Measurements from ENCODE around the gene ABCB8.

ABCB8 gene

GRCh38 chr7:151028131-151028947 lies at the start of gene ABCB8:
Gene ABCB8, plus strand, starts transcription at chr7:151028450. Its CDS starts 66 bp downstream, at chr7:151028516.
- peak; percentile 99 for DNase-seq (ENCODE audit: low spot score)
- peak; percentile 9 for TF ChIP-seq CTCF (IDR thresholded peaks at IDR 0.05; ENCODE audit: extremely low read depth, missing control alignments)

GRCh38 chr7:150979713-150980390 lies 48.4 kb upstream of the ABCB8 start:
- DNase-seq (ENCODE audit: low spot score), result no peak
- no peak for TF ChIP-seq CTCF (IDR thresholded peaks at IDR 0.05; ENCODE audit: extremely low read depth, missing control alignments)

GRCh38 chr7:150980663-150981062 lies 47.6 kb upstream of the ABCB8 start:
- TF ChIP-seq CTCF (IDR thresholded peaks at IDR 0.05; ENCODE audit: extremely low read depth, missing control alignments), result no peak
- DNase-seq (ENCODE audit: low spot score), result no peak

- DNase-seq (ENCODE audit: low spot score), result no peak
- no peak for TF ChIP-seq CTCF (IDR thresholded peaks at IDR 0.05; ENCODE audit: extremely low read depth, missing control alignments)
These were observed 46.6 kb upstream of the ABCB8 start for GRCh38 chr7:150981644-150982043.

DNA sequence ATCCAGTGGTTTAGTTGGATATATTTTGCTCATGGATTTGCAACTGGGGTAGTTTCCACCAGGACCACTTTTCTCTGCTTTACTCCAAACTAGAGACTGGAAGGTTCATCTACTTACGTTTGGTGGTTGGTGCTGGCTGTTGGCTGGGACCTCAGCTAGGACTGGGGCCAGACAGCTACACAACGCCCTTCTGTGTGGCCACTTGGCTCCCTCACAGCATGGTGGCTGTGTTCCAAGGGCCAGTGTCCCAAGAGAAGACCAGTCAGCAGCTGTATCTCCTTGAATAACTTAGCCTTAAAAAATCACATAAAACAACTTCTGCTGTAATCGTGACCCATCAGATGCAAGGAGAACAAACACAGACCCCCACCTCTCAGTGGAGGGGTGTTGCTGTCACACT lies 45.9 kb upstream of the ABCB8 start:
- DNase-seq (ENCODE audit: low spot score), result no peak
- TF ChIP-seq CTCF (IDR thresholded peaks at IDR 0.05; ENCODE audit: extremely low read depth, missing control alignments), result no peak

DNA sequence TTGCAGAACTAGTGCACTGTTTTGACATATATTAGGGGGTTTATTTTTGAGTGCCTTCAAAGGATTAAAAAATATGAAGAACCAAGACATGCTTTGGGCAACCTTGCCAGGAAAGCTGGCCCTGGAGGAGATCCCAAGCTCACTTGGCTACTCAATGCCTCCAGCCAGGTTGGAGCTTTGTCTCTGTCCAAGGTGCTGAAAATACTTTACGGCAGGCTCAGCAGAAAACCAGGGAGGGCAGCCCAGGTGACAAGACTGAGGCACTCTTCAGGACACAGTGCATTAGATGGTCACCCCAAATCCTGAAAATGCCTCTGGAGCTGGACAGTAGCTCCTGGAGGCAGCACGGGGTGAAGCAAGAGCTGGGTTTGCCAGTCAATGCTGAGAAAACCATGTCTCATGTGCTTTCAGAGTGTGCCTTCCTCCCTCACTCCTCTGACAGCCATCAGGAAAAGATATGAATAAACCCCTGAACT lies 44.3 kb upstream of the ABCB8 start:
- TF ChIP-seq CTCF (IDR thresholded peaks at IDR 0.05; ENCODE audit: extremely low read depth, missing control alignments), result no peak
- peak; percentile 67 for DNase-seq (ENCODE audit: low spot score)

DNA sequence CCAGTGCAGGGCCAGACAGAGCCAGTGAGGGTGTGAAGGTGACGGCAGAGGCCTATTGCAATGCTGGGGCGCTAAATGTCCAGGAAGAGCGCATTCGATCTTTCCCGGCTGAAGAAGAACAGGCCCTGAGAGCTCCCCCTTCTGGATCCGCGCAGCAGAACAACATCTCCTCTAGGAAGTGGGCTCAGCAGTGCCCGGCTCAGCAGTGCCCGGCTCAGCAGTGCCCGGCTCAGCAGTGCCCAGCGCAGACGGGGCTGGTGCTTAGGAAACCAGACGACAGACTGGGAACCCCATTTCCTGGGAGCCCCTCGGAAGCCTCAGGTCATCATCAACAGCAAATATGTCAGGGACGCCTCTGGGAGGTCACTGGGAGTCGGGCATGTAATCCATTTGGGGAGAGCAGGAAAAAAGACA lies 42.1 kb upstream of the ABCB8 start:
- peak; percentile 73 for DNase-seq (ENCODE audit: low spot score)
- TF ChIP-seq CTCF (IDR thresholded peaks at IDR 0.05; ENCODE audit: extremely low read depth, missing control alignments), result peak; percentile 55

Measured in GM20000 (cell line).